ENCODE data around the gene NCDN. TPM values are rescaled to one million over a fixed set of nuclear protein-coding genes. Genes with fewer than 3 reads are reported as not detected.
A peak's percentile ranks its signal among the peaks of the same experiment; 100 is the strongest.

Gene NCDN
- total RNA-seq, 2 donors from 2014 or later = 9.7 to 18.0 TPM

DNA sequence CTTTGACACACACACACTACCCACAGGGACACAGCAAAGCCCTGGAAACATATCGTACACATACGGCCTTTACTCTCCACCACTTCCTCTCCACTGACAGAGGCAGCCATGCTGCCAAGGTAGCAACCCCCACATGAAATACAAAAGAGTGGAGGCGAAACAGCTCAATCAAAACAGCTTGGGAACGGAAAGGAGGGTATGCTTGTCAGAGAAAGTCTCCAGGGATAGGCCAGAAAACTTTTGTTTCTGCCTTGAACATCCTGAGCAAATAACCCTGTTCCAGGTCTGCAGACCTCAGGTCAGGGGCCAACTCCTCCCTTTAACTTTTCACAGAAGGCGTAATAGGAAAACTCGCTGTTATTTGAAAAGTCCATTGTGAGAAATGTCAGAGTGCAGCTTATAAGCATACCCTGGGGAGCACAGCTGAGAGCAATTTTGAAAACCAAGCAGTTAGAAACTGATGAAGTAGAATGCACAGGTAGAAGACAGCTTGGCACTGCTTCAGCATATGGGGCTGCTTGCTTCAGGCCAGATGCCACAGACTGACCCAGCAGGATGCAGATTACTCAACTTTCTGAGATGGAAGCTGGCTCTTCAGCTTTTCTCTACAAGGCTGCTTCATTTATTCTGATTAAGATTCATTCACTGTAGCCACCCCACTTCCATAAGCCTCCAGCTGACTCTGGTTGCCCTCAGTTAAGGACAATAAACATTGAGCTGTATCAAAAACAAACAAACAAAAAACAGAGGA, 18.4 kb upstream of the NCDN start:
- no peak overlapping the region for H3K9ac ChIP-seq (ENCODE audit: low read depth in 2 of 2, low read length in 2 of 2)
- H3K27ac ChIP-seq = peak overlapping the region; percentile 23
- no peak for TF ChIP-seq CTCF (IDR thresholded peaks at IDR 0.05)
- intact Hi-C loops (cut with DNase I) = no loop called here
- no peaks in the 10 kb centered on the region for H3K27me3 ChIP-seq
- H3K9me3 ChIP-seq = no peaks in the 10 kb centered on the region
- H3K36me3 ChIP-seq = no peaks in the 10 kb centered on the region
- no peak overlapping the region for H3K4me3 ChIP-seq
- no peaks in the 10 kb centered on the region for H3K4me1 ChIP-seq
- no peak for DNase-seq

DNA sequence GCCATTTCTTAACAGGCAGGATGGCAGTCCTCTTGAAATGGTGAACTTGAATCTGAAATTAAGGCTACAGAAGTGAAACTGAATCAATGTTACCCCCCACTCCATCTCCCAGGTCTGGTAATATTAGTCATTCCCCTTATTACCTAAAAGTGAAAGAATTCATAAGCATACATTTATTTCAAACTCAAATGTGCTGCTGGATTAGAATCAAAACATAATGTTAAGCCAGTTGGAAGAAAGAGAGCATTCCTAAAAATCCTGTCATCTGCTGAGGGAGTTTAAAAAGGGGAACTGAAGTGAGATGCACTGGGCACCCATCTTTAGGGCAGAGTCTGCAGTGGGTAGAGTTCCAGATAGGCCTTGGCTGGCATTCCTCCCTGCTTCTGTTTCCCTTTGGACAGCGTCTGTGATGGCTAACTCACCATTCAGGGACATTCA, 17.8 kb upstream of the NCDN start:
- Histone ChIP-seq H3K4me1 (no peaks in the 10 kb centered on the region), H3K36me3 (no peaks in the 10 kb centered on the region), H3K9ac (ENCODE audit: low read depth in 2 of 2, low read length in 2 of 2) (no peak overlapping the region), H3K9me3 (no peaks in the 10 kb centered on the region), H3K27ac (no peak overlapping the region), H3K4me3 (no peak overlapping the region), H3K27me3 (no peaks in the 10 kb centered on the region)
- DNase-seq = no peak
- intact Hi-C loops (cut with DNase I) = no loop called here
- no peak for TF ChIP-seq CTCF (IDR thresholded peaks at IDR 0.05)

- intact Hi-C loops (cut with DNase I) = no loop called here
- no peaks in the 10 kb centered on the region for H3K9me3 ChIP-seq
- no peak overlapping the region for H3K27ac ChIP-seq
- no peak for DNase-seq
- no peaks in the 10 kb centered on the region for H3K4me1 ChIP-seq
- TF ChIP-seq CTCF (IDR thresholded peaks at IDR 0.05) = no peak
- no peaks in the 10 kb centered on the region for H3K27me3 ChIP-seq
- no peaks in the 10 kb centered on the region for H3K36me3 ChIP-seq
- H3K4me3 ChIP-seq = no peak overlapping the region
- no peak overlapping the region for H3K9ac ChIP-seq (ENCODE audit: low read depth in 2 of 2, low read length in 2 of 2)
Measured at GRCh38 chr1:35544976-35545375, 12.6 kb upstream of the NCDN start.

GRCh38 chr1:35546614-35547013, 11.0 kb upstream of the NCDN start:
- Histone ChIP-seq H3K27ac (no peak overlapping the region), H3K9me3 (no peaks in the 10 kb centered on the region), H3K4me3 (no peak overlapping the region), H3K9ac (ENCODE audit: low read depth in 2 of 2, low read length in 2 of 2) (no peak overlapping the region), H3K27me3 (no peaks in the 10 kb centered on the region), H3K4me1 (no peaks in the 10 kb centered on the region), H3K36me3 (peaks cover 3% of the 10 kb centered on the region)
- no peak for DNase-seq
- no peak for TF ChIP-seq CTCF (IDR thresholded peaks at IDR 0.05)
- intact Hi-C loops (cut with DNase I) = no loop called here

- no peaks in the 10 kb centered on the region for H3K9me3 ChIP-seq
- intact Hi-C loops (cut with DNase I) = no loop called here
- H3K4me3 ChIP-seq = no peak overlapping the region
- TF ChIP-seq CTCF (IDR thresholded peaks at IDR 0.05) = no peak
- peaks cover 9% of the 10 kb centered on the region for H3K36me3 ChIP-seq
- no peak overlapping the region for H3K9ac ChIP-seq (ENCODE audit: low read depth in 2 of 2, low read length in 2 of 2)
- no peaks in the 10 kb centered on the region for H3K4me1 ChIP-seq
- no peak for DNase-seq
- H3K27ac ChIP-seq = no peak overlapping the region
- no peaks in the 10 kb centered on the region for H3K27me3 ChIP-seq
Measured at GRCh38 chr1:35553851-35554250, 3.7 kb upstream of the NCDN start.
